ENCODE data around the gene OR2H2.

Gene OR2H2

DNA sequence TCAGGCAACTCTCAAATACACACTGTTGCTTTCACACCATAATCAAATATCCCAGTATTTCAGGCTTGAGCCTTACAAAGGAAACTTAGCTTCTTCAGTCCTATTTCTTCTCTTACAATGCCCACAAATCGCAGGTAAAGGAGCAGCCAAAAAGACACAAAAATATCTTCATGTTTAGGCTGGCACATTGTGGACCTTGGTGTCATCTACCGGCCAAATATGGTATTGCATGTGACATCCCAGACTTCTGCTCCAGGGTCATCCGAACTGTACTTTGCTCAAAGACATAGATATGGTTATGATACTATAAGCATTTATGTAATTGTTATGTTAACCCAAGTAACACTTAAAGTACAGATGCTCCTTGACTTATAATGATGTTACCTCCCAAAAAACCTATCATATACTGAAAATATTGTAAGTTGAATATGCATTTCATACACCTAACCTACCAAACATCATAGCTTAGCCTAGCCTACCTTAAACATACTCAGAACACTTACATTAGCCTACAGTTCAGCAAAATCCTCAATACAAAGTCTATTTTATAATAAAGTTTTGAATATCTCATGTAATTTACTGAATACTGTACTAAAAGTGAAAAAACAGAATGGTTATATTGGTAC lies 4.6 kb downstream of the OR2H2 start:
- no peak for TF ChIP-seq EZH2phosphoT487 (IDR thresholded peaks at IDR 0.05; ENCODE audit: borderline replicate concordance, low read length)
- TF ChIP-seq, protein P1, sequence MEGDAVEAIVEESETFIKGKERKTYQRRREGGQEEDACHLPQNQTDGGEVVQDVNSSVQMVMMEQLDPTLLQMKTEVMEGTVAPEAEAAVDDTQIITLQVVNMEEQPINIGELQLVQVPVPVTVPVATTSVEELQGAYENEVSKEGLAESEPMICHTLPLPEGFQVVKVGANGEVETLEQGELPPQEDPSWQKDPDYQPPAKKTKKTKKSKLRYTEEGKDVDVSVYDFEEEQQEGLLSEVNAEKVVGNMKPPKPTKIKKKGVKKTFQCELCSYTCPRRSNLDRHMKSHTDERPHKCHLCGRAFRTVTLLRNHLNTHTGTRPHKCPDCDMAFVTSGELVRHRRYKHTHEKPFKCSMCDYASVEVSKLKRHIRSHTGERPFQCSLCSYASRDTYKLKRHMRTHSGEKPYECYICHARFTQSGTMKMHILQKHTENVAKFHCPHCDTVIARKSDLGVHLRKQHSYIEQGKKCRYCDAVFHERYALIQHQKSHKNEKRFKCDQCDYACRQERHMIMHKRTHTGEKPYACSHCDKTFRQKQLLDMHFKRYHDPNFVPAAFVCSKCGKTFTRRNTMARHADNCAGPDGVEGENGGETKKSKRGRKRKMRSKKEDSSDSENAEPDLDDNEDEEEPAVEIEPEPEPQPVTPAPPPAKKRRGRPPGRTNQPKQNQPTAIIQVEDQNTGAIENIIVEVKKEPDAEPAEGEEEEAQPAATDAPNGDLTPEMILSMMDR (IDR thresholded peaks at IDR 0.05; ENCODE audit: low read depth, low read length, poor library complexity, severe bottlenecking): peak; percentile 84

DNA sequence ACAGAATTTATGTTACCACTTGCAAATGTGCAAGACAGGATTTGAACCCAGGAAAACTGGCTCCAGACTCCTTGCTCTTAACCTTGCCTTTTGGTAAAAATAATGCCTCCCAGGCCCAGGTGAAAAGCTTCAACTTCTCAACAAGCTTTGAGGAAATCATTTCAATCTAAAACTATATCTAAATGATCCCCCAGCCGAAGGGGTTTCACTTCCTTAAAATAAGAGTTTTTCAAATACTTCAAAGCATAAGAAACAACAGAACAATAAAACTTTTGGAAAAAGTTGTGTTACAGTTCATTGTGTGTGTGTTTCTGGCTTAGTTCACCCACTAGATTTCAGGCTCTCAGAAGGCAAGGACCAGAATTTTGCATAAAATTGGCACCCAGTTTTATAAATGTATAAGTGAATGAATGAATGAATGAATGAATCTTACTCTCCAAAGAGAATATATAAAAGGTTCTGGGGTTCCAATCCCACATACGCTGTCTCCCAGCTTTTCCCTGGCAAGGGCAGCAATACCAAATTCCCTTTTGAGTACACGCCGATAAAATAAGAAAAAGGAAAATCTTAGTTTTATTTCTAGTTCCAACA lies 5.4 kb downstream of the OR2H2 start:
- Histone ChIP-seq H4K20me1 (ENCODE audit: control insufficient read depth, insufficient read depth, low read depth, low read length) (no peaks in the 10 kb centered on the region), H3K4me2 (ENCODE audit: low read length) (no peak overlapping the region), H3K9me3 (ENCODE audit: control insufficient read depth, insufficient read depth, low read length) (no peaks in the 10 kb centered on the region), H3K4me3 (ENCODE audit: low read length) (no peak overlapping the region), H3K9me2 (replicated peaks; ENCODE audit: control insufficient read depth, low read length) (no peaks in the 10 kb centered on the region), H3K79me2 (ENCODE audit: control insufficient read depth, low read length) (no peaks in the 10 kb centered on the region), H3K27me3 (ENCODE audit: control insufficient read depth, low read length) (peaks cover 16% of the 10 kb centered on the region), H3F3A (ENCODE audit: control insufficient read depth, insufficient read depth) (no peaks in the 10 kb centered on the region), H3K4me1 (ENCODE audit: control insufficient read depth, low read length) (peaks cover 11% of the 10 kb centered on the region), H3K27ac (ENCODE audit: low read depth, low read length) (no peak overlapping the region), H3K36me3 (ENCODE audit: control insufficient read depth, low read length) (no peaks in the 10 kb centered on the region)
- TF ChIP-seq, protein P1 (IDR thresholded peaks at IDR 0.05; ENCODE audit: low read depth, low read length, poor library complexity, severe bottlenecking): no peak
- no peak for TF ChIP-seq EZH2phosphoT487 (IDR thresholded peaks at IDR 0.05; ENCODE audit: borderline replicate concordance, low read length)

More for the DNA sequence above, 4.6 kb downstream of the OR2H2 start:
- Histone ChIP-seq H3K36me3 (ENCODE audit: control insufficient read depth, low read length) (no peaks in the 10 kb centered on the region), H4K20me1 (ENCODE audit: control insufficient read depth, insufficient read depth, low read depth, low read length) (no peaks in the 10 kb centered on the region), H3F3A (ENCODE audit: control insufficient read depth, insufficient read depth) (no peaks in the 10 kb centered on the region), H3K79me2 (ENCODE audit: control insufficient read depth, low read length) (no peaks in the 10 kb centered on the region), H3K9me2 (replicated peaks; ENCODE audit: control insufficient read depth, low read length) (no peaks in the 10 kb centered on the region), H3K27ac (ENCODE audit: low read depth, low read length) (no peak overlapping the region), H3K9me3 (ENCODE audit: control insufficient read depth, insufficient read depth, low read length) (no peaks in the 10 kb centered on the region), H3K4me3 (ENCODE audit: low read length) (no peak overlapping the region), H3K27me3 (ENCODE audit: control insufficient read depth, low read length) (peaks cover 22% of the 10 kb centered on the region), H3K4me1 (ENCODE audit: control insufficient read depth, low read length) (peaks cover 11% of the 10 kb centered on the region), H3K4me2 (ENCODE audit: low read length) (no peak overlapping the region)

DNA sequence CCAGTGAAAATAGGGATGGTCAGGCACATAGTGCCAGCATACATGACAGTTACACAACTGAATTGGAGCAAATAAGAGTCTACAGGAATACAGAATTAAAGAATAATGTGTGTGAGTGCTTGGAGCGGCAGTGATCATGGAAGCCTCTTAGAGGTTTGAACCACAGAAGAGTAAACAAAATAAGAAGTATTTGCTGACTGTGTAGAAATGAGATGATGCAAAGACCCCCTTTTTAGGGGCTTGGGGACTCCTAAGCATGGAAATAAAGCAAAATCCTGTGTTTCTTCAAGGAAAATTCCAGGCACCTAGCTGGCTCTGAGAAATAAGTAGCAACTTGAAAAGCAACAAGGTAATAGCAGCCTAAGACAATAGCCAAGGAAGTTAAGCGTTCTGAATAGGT lies 6.8 kb downstream of the OR2H2 start:
- TF ChIP-seq, protein P1 (IDR thresholded peaks at IDR 0.05; ENCODE audit: low read depth, low read length, poor library complexity, severe bottlenecking): no peak
- TF ChIP-seq EZH2phosphoT487 (IDR thresholded peaks at IDR 0.05; ENCODE audit: borderline replicate concordance, low read length): no peak
- H3K27me3 ChIP-seq (ENCODE audit: control insufficient read depth, low read length): peaks cover 10% of the 10 kb centered on the region
- no peak overlapping the region for H3K27ac ChIP-seq (ENCODE audit: low read depth, low read length)
- no peaks in the 10 kb centered on the region for H4K20me1 ChIP-seq (ENCODE audit: control insufficient read depth, insufficient read depth, low read depth, low read length)
- H3K4me1 ChIP-seq (ENCODE audit: control insufficient read depth, low read length): peaks cover 11% of the 10 kb centered on the region
- H3K79me2 ChIP-seq (ENCODE audit: control insufficient read depth, low read length): no peaks in the 10 kb centered on the region
- H3K36me3 ChIP-seq (ENCODE audit: control insufficient read depth, low read length): no peaks in the 10 kb centered on the region
- no peaks in the 10 kb centered on the region for H3F3A ChIP-seq (ENCODE audit: control insufficient read depth, insufficient read depth)
- no peak overlapping the region for H3K4me3 ChIP-seq (ENCODE audit: low read length)
- H3K9me2 ChIP-seq (replicated peaks; ENCODE audit: control insufficient read depth, low read length): no peaks in the 10 kb centered on the region
- H3K4me2 ChIP-seq (ENCODE audit: low read length): no peak overlapping the region
- H3K9me3 ChIP-seq (ENCODE audit: control insufficient read depth, insufficient read depth, low read length): no peaks in the 10 kb centered on the region
